GM12878 (cell line): Measurements from ENCODE around the gene ROM1. TPM values are rescaled to one million over a fixed set of nuclear protein-coding genes. Genes with fewer than 3 reads are reported as not detected.

Experiments used
- ATAC-seq: fragments of 200-7000 bp; cut with Tn5 transposase; 3 replicates; pipeline ENCODE4 v1.9.1; 2020; ENCODE audit warnings: mild to moderate bottlenecking, moderate library complexity
- BruUV-seq: library from RNA; stranded (reverse); fragments of 400-500 nt; replicated peaks from 2 replicates; lab custom pipeline; 2021; lab: Mats Ljungman, UMichigan
- CTCF ChIA-PET: fragments of 300-600 bp; sonication (Branson Sonifier 250); formaldehyde crosslinking; extraction: SDS; loops from one replicate; lab custom pipeline; 2021; ENCODE audit warnings: inconsistent platforms; lab: Yijun Ruan, JAX
- POLR2A ChIA-PET: fragments of 350-600 bp; formaldehyde crosslinking; extraction: SDS; loops from one replicate; lab custom pipeline; 2021; ENCODE audit warnings: inconsistent platforms; lab: Charles Lee
- RAD21 ChIA-PET: fragments of 300-600 bp; sonication (Branson Sonifier 250); formaldehyde crosslinking; loops from one replicate; lab custom pipeline; 2023; ENCODE audit warnings: antibody characterized with exemption; ENCODE audit not compliant: unreplicated experiment; lab: Charles Lee
- SMC1A ChIA-PET: fragments of 300-600 bp; sonication (Branson Sonifier 250); formaldehyde crosslinking; loops from one replicate; lab custom pipeline; 2023; ENCODE audit not compliant: unreplicated experiment, uncharacterized antibody; lab: Charles Lee
- DNase-seq: peaks from one replicate; pipeline ENCODE4 v3.0.0-alpha.2; 2011; ENCODE audit warnings: low read depth, low spot score
- FAIRE-seq: peaks from 3 replicates; lab custom pipeline; 2011; peaks lifted over from hg19 to GRCh38; lab: Jason Lieb, UNC
- H2AFZ ChIP-seq: 2 replicates; pipeline ENCODE4 v1.6.0; 2011; ENCODE audit warnings: low read depth, low read length, control low read depth; ENCODE audit not compliant: control insufficient read depth
- H3K27ac ChIP-seq: 2 replicates; pipeline ENCODE4 v1.5.1; 2011; ENCODE audit warnings: control low read depth; ENCODE audit not compliant: control insufficient read depth, insufficient read depth
- H3K27me3 ChIP-seq, 2 experiments: replicated peaks in 1 of 2; 2 replicates each; pipeline versions ENCODE4 v1.6.0 to v1.6.1; 2011; ENCODE audit warnings: low read length in 1 of 2; ENCODE audit not compliant: control insufficient read depth in 2 of 2, insufficient read depth in 2 of 2
- H3K36me3 ChIP-seq, 2 experiments: 2 replicates each; pipeline ENCODE4 v1.5.1; 2011; ENCODE audit warnings: low read length in 1 of 2; ENCODE audit not compliant: control insufficient read depth in 2 of 2, insufficient read depth in 2 of 2
- H3K4me1 ChIP-seq: 2 replicates; pipeline ENCODE4 v1.6.1; 2011; ENCODE audit warnings: mild to moderate bottlenecking, low read length, moderate library complexity, mixed read lengths; ENCODE audit not compliant: control insufficient read depth, insufficient read depth
- H3K4me2 ChIP-seq: 2 replicates; pipeline ENCODE4 v1.6.0; 2011; ENCODE audit warnings: control low read depth; ENCODE audit not compliant: control insufficient read depth, insufficient read depth
- H3K4me3 ChIP-seq: fragments of 200-600 bp; sonication (generic); 2 replicates; pipeline ENCODE4 v1.5.1; 2016
- H3K79me2 ChIP-seq: 2 replicates; pipeline ENCODE4 v1.6.0; 2011; ENCODE audit warnings: low read length; ENCODE audit not compliant: control insufficient read depth, insufficient read depth
- H3K9ac ChIP-seq: 2 replicates; pipeline ENCODE4 v1.8.0; 2011; ENCODE audit warnings: low read length, control low read depth, mixed read lengths; ENCODE audit not compliant: control insufficient read depth, insufficient read depth
- H3K9me3 ChIP-seq: replicated peaks from 3 replicates; pipeline ENCODE4 v1.5.1; 2011; ENCODE audit warnings: mild to moderate bottlenecking, low read length; ENCODE audit not compliant: control insufficient read depth, insufficient read depth
- H4K20me1 ChIP-seq: 2 replicates; pipeline ENCODE4 v1.6.0; 2011; ENCODE audit not compliant: control insufficient read depth, insufficient read depth
- BMI1 ChIP-seq: fragments of 450-650 bp; IDR thresholded peaks from 2 replicates; pipeline ENCODE4 v1.6.1; 2016; ENCODE audit warnings: mild to moderate bottlenecking, moderate library complexity, borderline replicate concordance
- CHD2 ChIP-seq: IDR thresholded peaks from 2 replicates; pipeline ENCODE4 v1.6.1; 2011; ENCODE audit warnings: low read depth, low read length, improper control_type of control experiment, borderline replicate concordance
- IKZF1 ChIP-seq: fragments of 450-650 bp; conservative IDR thresholded peaks from 2 replicates; pipeline ENCODE4 v1.6.1; 2017; ENCODE audit warnings: antibody characterized with exemption, mild to moderate bottlenecking
- JUNB ChIP-seq: IDR thresholded peaks from 2 replicates; pipeline ENCODE4 v1.6.1; 2016; ENCODE audit warnings: antibody characterized with exemption, mild to moderate bottlenecking
- JUND ChIP-seq: IDR thresholded peaks from 2 replicates; pipeline ENCODE4 v1.6.1; 2012; ENCODE audit warnings: low read depth, mild to moderate bottlenecking, low read length, improper control_type of control experiment, moderate library complexity
- KDM1A ChIP-seq: fragments of 200-600 bp; sonication (generic); IDR thresholded peaks from 2 replicates; pipeline ENCODE4 v1.6.1; 2016; ENCODE audit warnings: borderline replicate concordance
- PAX5 ChIP-seq: IDR thresholded peaks from 2 replicates; pipeline ENCODE4 v1.6.1; 2011; ENCODE audit warnings: low read depth, low read length, borderline replicate concordance
- RUNX3 ChIP-seq: IDR thresholded peaks from 2 replicates; pipeline ENCODE4 v1.6.1; 2012; ENCODE audit warnings: low read length, inconsistent platforms
- SREBF1 ChIP-seq: IDR thresholded peaks from 2 replicates; pipeline ENCODE4 v1.6.1; 2012; ENCODE audit warnings: mild to moderate bottlenecking, low read length
- SREBF2 ChIP-seq: IDR thresholded peaks from 2 replicates; pipeline ENCODE4 v1.6.1; 2012; ENCODE audit warnings: mild to moderate bottlenecking, low read length
- SRF ChIP-seq, 2 experiments: IDR thresholded peaks; 2 replicates each; pipeline ENCODE4 v1.6.1; 2011; ENCODE audit warnings: low read depth in 2 of 2, low read length in 2 of 2, mild to moderate bottlenecking in 1 of 2, moderate library complexity in 1 of 2
- STAT3 ChIP-seq: IDR thresholded peaks from 2 replicates; pipeline ENCODE4 v1.6.1; 2011; ENCODE audit warnings: low read depth, low read length, improper control_type of control experiment
- SUZ12 ChIP-seq: fragments of 200-600 bp; sonication (generic); IDR thresholded peaks from one replicate; pipeline ENCODE4 v1.6.1; 2018; ENCODE audit warnings: antibody characterized with exemption, mild to moderate bottlenecking; ENCODE audit not compliant: unreplicated experiment
- ZNF274 ChIP-seq: IDR thresholded peaks from one replicate; pipeline ENCODE4 v1.8.0; 2011; ENCODE audit not compliant: insufficient read length, insufficient read depth
- ZNF592 ChIP-seq: fragments of 450-650 bp; IDR thresholded peaks from 2 replicates; pipeline ENCODE4 v1.6.1; 2017; ENCODE audit warnings: mild to moderate bottlenecking, moderate library complexity
- WGBS: methylation state at CpG from one replicate; pipeline ENCODE4 v1.1.6; 2016; ENCODE audit warnings: low lambda C conversion rate; ENCODE audit not compliant: insufficient replicate concordance, insufficient coverage; ENCODE audit errors: missing lambda C conversion rate; 5-methylcytosine and 5-hydroxymethylcytosine counted together
- in situ Hi-C: fragments of 300-500 bp; cut with MboI; formaldehyde crosslinking; loops from 9 replicates; pipeline ENCODE4 v1.14.3; 2018; ENCODE audit warnings: mixed read lengths
- intact Hi-C: fragments of 100-400 bp; cut with micrococcal nuclease; formaldehyde crosslinking; loops from one replicate; pipeline ENCODE4 v1.14.2; 2022; ENCODE audit not compliant: unreplicated experiment
- polyA plus RNA-seq, 11 experiments: library from polyadenylated mRNA; depleted of rRNA in 4 of 11; unstranded in 6 of 11; stranded (reverse) in 5 of 11; fragments of >200 nt; fragmentation: Nextera tagmentation in 4 of 11; fragmentation: Illumina TruSeq in 1 of 11; extraction: Ambion mirVana in 4 of 11; extraction: Trizol in 1 of 11; gene quantifications; 1 replicate in 1 of 11; 2 replicates in 10 of 11; pipeline versions ENCODE4 v1.2.1 to v1.2.3, GENCODE V29; 2011 to 2016; ENCODE audit warnings: inconsistent platforms in 2 of 11, missing spikeins in 2 of 11, low read depth in 1 of 11
- total RNA-seq, 4 experiments: library from RNA; depleted of rRNA in 3 of 4; stranded (reverse); fragments of >200 nt in 3 of 4; fragmentation: Illumina TruSeq in 1 of 4; extraction: Trizol in 1 of 4; gene quantifications; 2 replicates each; pipeline versions ENCODE4 v1.2.1 to v1.2.3, GENCODE V29; 2013 to 2021
- TF ChIP-seq, protein P1 (sequence below): fragments of 450-650 bp; formaldehyde crosslinking; IDR thresholded peaks from 2 replicates; pipeline ENCODE4 v1.4.0; 2022; ENCODE audit warnings: mild to moderate bottlenecking, moderate library complexity

Gene ROM1
- total and polyA plus RNA-seq, 10 of the 15 experiments (the other 5 are each of a cell fraction or from before 2014, with no cell fraction given): 0.42 to 3.0 (median 1.1) TPM

DNA sequence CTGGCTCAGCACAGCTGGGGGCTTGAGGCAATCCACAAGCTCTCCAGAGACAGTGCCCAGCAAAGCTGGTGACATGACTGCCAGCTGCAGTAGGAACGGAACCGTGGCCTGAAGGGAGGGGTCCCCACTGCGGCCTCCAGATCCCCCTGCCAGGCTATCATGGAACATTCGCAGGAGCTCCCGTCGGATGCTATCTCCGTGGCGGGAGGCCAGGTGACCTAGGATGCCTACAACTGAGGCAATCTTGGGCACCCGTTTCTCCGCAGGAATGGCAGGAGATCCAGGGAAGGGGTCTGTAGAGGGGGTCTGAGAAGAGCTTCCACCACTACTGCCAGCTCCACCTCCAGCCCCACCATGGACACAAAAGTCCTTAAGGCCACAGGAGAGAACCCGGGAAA, 35.9 kb downstream of the ROM1 start:
- CTCF ChIA-PET: interaction anchor here (1.0 to 1.7 kb wide), 2 partner anchors 38 to 45 kb away, joined by 4 to 5 read pairs; no protein-coding TSS in a partner anchor
- Histone ChIP-seq H3K79me2 (peaks cover 47% of the 10 kb centered on the region), H3K27me3 (no peaks in the 10 kb centered on the region), H3K9ac (no peak overlapping the region), H3K9me3 (no peaks in the 10 kb centered on the region), H3K36me3 (peaks cover 5 to 13% of the 10 kb centered on the region in 2 experiments; a peak in 3 of 4 replicates), H4K20me1 (no peaks in the 10 kb centered on the region; the same call in 1 of the 2 replicates), H2AFZ (no peak overlapping the region), H3K4me2 (no peak overlapping the region), H3K4me3 (no peak overlapping the region), H3K27ac (no peak overlapping the region), H3K4me1 (peaks cover 4% of the 10 kb centered on the region)
- no TSS peak for BruUV-seq
- SMC1A ChIA-PET: interaction anchor here (1.4 kb wide), 1 partner anchor 50 kb away, joined by 4 read pairs; no protein-coding TSS in a partner anchor
- no peak for ATAC-seq
- no peak for DNase-seq
- no peak for FAIRE-seq
- POLR2A ChIA-PET: interaction anchor here (0.5 to 14.6 kb wide), 6 partner anchors 21 to 224 kb away, joined by 3 to 295 read pairs (median 5); partner anchors contain the start of genes B3GAT3, C11orf98, CSKMT and LBHD1
- in situ Hi-C loops (no loop called here), intact Hi-C loops (no loop called here)
- RAD21 ChIA-PET: no interaction called here
- WGBS: over 99% methylated on average over 11 of the region's 11 CpGs
- TF ChIP-seq ZNF274 (no peak), RUNX3 (no peak), KDM1A (no peak), SREBF2 (no peak), CHD2 (no peak), SRF (IDR thresholded peaks at IDR 0.05; ENCODE audit: low read depth in 2 of 2, low read length in 2 of 2) (no peak), STAT3 (no peak), PAX5 (no peak), JUND (no peak), SREBF1 (no peak), ZNF592 (no peak), JUNB (no peak), BMI1 (no peak), IKZF1 (no peak), SUZ12 (no peak)
- TF ChIP-seq, protein P1, sequence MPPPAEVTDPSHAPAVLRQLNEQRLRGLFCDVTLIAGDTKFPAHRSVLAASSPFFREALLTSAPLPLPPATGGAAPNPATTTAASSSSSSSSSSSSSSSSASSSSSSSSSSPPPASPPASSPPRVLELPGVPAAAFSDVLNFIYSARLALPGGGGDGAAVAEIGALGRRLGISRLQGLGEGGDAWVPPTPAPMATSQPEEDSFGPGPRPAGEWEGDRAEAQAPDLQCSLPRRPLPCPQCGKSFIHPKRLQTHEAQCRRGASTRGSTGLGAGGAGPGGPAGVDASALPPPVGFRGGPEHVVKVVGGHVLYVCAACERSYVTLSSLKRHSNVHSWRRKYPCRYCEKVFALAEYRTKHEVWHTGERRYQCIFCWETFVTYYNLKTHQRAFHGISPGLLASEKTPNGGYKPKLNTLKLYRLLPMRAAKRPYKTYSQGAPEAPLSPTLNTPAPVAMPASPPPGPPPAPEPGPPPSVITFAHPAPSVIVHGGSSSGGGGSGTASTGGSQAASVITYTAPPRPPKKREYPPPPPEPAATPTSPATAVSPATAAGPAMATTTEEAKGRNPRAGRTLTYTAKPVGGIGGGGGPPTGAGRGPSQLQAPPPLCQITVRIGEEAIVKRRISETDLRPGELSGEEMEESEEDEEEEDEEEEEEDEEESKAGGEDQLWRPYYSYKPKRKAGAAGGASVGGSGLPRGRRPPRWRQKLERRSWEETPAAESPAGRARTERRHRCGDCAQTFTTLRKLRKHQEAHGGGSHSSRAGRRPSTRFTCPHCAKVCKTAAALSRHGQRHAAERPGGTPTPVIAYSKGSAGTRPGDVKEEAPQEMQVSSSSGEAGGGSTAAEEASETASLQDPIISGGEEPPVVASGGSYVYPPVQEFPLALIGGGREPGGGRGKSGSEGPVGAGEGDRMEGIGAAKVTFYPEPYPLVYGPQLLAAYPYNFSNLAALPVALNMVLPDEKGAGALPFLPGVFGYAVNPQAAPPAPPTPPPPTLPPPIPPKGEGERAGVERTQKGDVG: no peak
